Measurements from ENCODE around the gene RFPL2.

- TF ChIP-seq ZNF384 (IDR thresholded peaks at IDR 0.05), result no peak
- TF ChIP-seq FOXM1 (IDR thresholded peaks at IDR 0.05; ENCODE audit: borderline replicate concordance), result no peak
- no peak for TF ChIP-seq PKNOX1 (IDR thresholded peaks at IDR 0.05)
- TF ChIP-seq FOXK2 (IDR thresholded peaks at IDR 0.05), result no peak
- TF ChIP-seq NFRKB (IDR thresholded peaks at IDR 0.05), result no peak
- no peak for TF ChIP-seq BHLHE40 (IDR thresholded peaks at IDR 0.05; ENCODE audit: borderline replicate concordance)
- no peak for TF ChIP-seq ELF4 (IDR thresholded peaks at IDR 0.05)
- TF ChIP-seq L3MBTL2 (conservative IDR thresholded peaks at IDR 0.05), result no peak
- no peak for TF ChIP-seq CTBP1 (IDR thresholded peaks at IDR 0.05; ENCODE audit: borderline replicate concordance)
- TF ChIP-seq TARDBP (IDR thresholded peaks at IDR 0.05), result no peak
These were observed 40.2 kb upstream of the RFPL2 start for GRCh38 chr22:32245042-32245441.
